Endothelial cell of umbilical vein (primary cell): ENCODE data around the gene TLNRD1. TPM values are rescaled to one million over a fixed set of nuclear protein-coding genes. Genes with fewer than 3 reads are reported as not detected.
A peak's percentile ranks its signal among the peaks of the same experiment; 100 is the strongest.

Source experiments
- BruUV-seq: library from RNA; stranded (reverse); fragments of 400-500 nt; replicated peaks from 2 replicates; lab custom pipeline; 2021; lab: Mats Ljungman, UMichigan
- CTCF ChIA-PET: fragments of 300-600, 350-600 bp; sonication (Branson Sonifier 250); formaldehyde crosslinking; loops from one replicate; lab custom pipeline; 2021; ENCODE audit warnings: antibody characterized with exemption, inconsistent platforms; lab: Charles Lee
- POLR2A ChIA-PET: fragments of 300-600, 350-600 bp; sonication (Branson Sonifier 250); formaldehyde crosslinking; loops from one replicate; lab custom pipeline; 2021; ENCODE audit warnings: antibody characterized with exemption, inconsistent platforms; lab: Charles Lee
- DNase-seq: peaks from one replicate; pipeline ENCODE4 v3.0.0-alpha.2; 2011; ENCODE audit warnings: low read depth, low spot score
- FAIRE-seq: peaks from 2 replicates; lab custom pipeline; 2011; peaks lifted over from hg19 to GRCh38; lab: Jason Lieb, UNC
- H2AFZ ChIP-seq: 2 replicates; pipeline ENCODE4 v1.6.0; 2012; ENCODE audit warnings: low read depth, low read length, control low read depth, inconsistent platforms
- H3K27ac ChIP-seq: 2 replicates; pipeline ENCODE4 v1.5.1; 2011; ENCODE audit warnings: low read depth, mild to moderate bottlenecking, control low read depth, low read length, moderate library complexity; ENCODE audit not compliant: insufficient read depth
- H3K27me3 ChIP-seq, 2 experiments: 2 replicates each; pipeline versions ENCODE4 v1.6.0 to v1.6.1; 2011; ENCODE audit warnings: low read length in 2 of 2, mixed read lengths in 1 of 2; ENCODE audit not compliant: control insufficient read depth in 2 of 2, insufficient read depth in 2 of 2
- H3K36me3 ChIP-seq, 2 experiments: 2 replicates in 1 of 2; 3 replicates in 1 of 2; pipeline ENCODE4 v1.5.1; 2011; ENCODE audit warnings: low read length in 2 of 2, mild to moderate bottlenecking in 1 of 2, moderate library complexity in 1 of 2; ENCODE audit not compliant: control insufficient read depth in 2 of 2, insufficient read depth in 2 of 2; ENCODE audit errors: extremely low read depth in 1 of 2
- H3K4me1 ChIP-seq: 3 replicates; pipeline ENCODE4 v1.5.1; 2011; ENCODE audit warnings: mild to moderate bottlenecking, low read length; ENCODE audit not compliant: control insufficient read depth, insufficient read depth; ENCODE audit errors: extremely low read depth
- H3K4me2 ChIP-seq: 2 replicates; pipeline ENCODE4 v1.6.1; 2011; ENCODE audit warnings: low read length, control low read depth, mixed read lengths; ENCODE audit not compliant: insufficient read depth
- H3K4me3 ChIP-seq, 3 experiments: fragments of 200-600 bp in 1 of 3; sonication (generic), shearing (Covaris generic) in 1 of 3; replicated peaks in 1 of 3; 2 replicates each; pipeline ENCODE4 v1.5.1; 2011 to 2016; ENCODE audit warnings: control low read depth in 3 of 3, low read length in 3 of 3, mild to moderate bottlenecking in 2 of 3, inconsistent platforms in 1 of 3, low read depth in 1 of 3, moderate library complexity in 1 of 3; ENCODE audit not compliant: insufficient read depth in 1 of 3
- H3K79me2 ChIP-seq: 2 replicates; pipeline ENCODE4 v1.6.0; 2012; ENCODE audit warnings: low read length, inconsistent platforms; ENCODE audit not compliant: control insufficient read depth, insufficient read depth
- H3K9ac ChIP-seq: replicated peaks from 2 replicates; pipeline ENCODE3; 2011; ENCODE audit warnings: low read length, control low read depth; ENCODE audit not compliant: insufficient read depth; ENCODE audit errors: extremely low read depth
- H3K9me1 ChIP-seq: replicated peaks from 3 replicates; pipeline ENCODE4 v1.6.0; 2011; ENCODE audit warnings: mild to moderate bottlenecking, low read length; ENCODE audit not compliant: control insufficient read depth, insufficient read depth; ENCODE audit errors: extremely low read depth
- H3K9me3 ChIP-seq: replicated peaks from 2 replicates; pipeline ENCODE4 v1.5.1; 2012; ENCODE audit warnings: low read length, inconsistent platforms; ENCODE audit not compliant: control insufficient read depth, insufficient read depth
- H4K20me1 ChIP-seq: replicated peaks from 2 replicates; pipeline ENCODE3; 2011; ENCODE audit warnings: mild to moderate bottlenecking, low read length; ENCODE audit not compliant: control insufficient read depth, insufficient read depth; ENCODE audit errors: extremely low read depth
- EZH2 ChIP-seq: IDR thresholded peaks from 2 replicates; pipeline ENCODE4 v1.6.1; 2012; ENCODE audit warnings: borderline replicate concordance, low read depth, mild to moderate bottlenecking, moderate library complexity, low read length, inconsistent platforms; ENCODE audit not compliant: severe bottlenecking
- FOS ChIP-seq: IDR thresholded peaks from 2 replicates; pipeline ENCODE4 v1.6.1; 2011; ENCODE audit warnings: mild to moderate bottlenecking, low read length, moderate library complexity, borderline replicate concordance; ENCODE audit not compliant: insufficient read depth
- GATA2 ChIP-seq: IDR thresholded peaks from 2 replicates; pipeline ENCODE4 v1.7.0; 2011; ENCODE audit warnings: low read depth, mild to moderate bottlenecking, moderate library complexity, mixed read lengths, low read length; ENCODE audit not compliant: insufficient read length, insufficient read depth
- JUN ChIP-seq: IDR thresholded peaks from 2 replicates; pipeline ENCODE4 v1.6.1; 2011; ENCODE audit warnings: borderline replicate concordance, low read depth; ENCODE audit not compliant: insufficient read length, insufficient read depth
- MYC ChIP-seq: IDR thresholded peaks from one replicate; pipeline ENCODE4 v1.6.1; 2011; ENCODE audit warnings: mild to moderate bottlenecking, low read depth, low read length
- POLR2A ChIP-seq: IDR thresholded peaks from 2 replicates; pipeline ENCODE4 v1.6.1; 2012; ENCODE audit warnings: low read depth, mild to moderate bottlenecking, control low read depth, low read length
- POLR2AphosphoS5 ChIP-seq: IDR thresholded peaks from 2 replicates; pipeline ENCODE4 v1.6.1; 2012; ENCODE audit warnings: low read depth, mild to moderate bottlenecking, control low read depth, low read length, moderate library complexity; ENCODE audit not compliant: insufficient read depth
- dilution Hi-C: fragments of 300-500 bp; cut with MboI; formaldehyde crosslinking; loops from one replicate; pipeline ENCODE4 v1.15.0; 2019; ENCODE audit warnings: low sequenced_read_pairs; ENCODE audit not compliant: extremely low pct_ligation_motif_present
- intact Hi-C: fragments of 100-400 bp; cut with micrococcal nuclease; formaldehyde crosslinking; loops from one replicate; pipeline ENCODE4 v1.10.0; 2022
- polyA plus RNA-seq, 4 experiments: library from polyadenylated mRNA; depleted of rRNA in 3 of 4; stranded (reverse) in 3 of 4; unstranded in 1 of 4; fragments of >200 nt; gene quantifications; 2 replicates each; pipeline versions ENCODE4 v1.2.1 to v1.2.3, GENCODE V29; 2011 to 2012; ENCODE audit warnings: missing spikeins in 1 of 4
- total RNA-seq: library from RNA; stranded (reverse); gene quantifications from 2 replicates; pipeline ENCODE4 v1.2.3, GENCODE V29; 2021
- TF ChIP-seq, protein P1 (sequence below): IDR thresholded peaks from 2 replicates; pipeline ENCODE4 v1.6.1; 2011; ENCODE audit not compliant: insufficient read depth, insufficient read length
- TF ChIP-seq, protein P2 (sequence below), 2 donors: IDR thresholded peaks; 1 replicate in 1 of 2; 2 replicates in 1 of 2; pipeline ENCODE4 v1.5.1; 2011; ENCODE audit warnings: low read length in 2 of 2, mild to moderate bottlenecking in 2 of 2, moderate library complexity in 2 of 2, control low read depth in 1 of 2, inconsistent platforms in 1 of 2, low read depth in 1 of 2; ENCODE audit not compliant: insufficient read depth in 1 of 2; ENCODE audit errors: extremely low read depth in 1 of 2

Gene TLNRD1
- total and polyA plus RNA-seq, 2 donors (not counting 3 experiments of a cell fraction or from before 2014, with no cell fraction given): 17.8 to 33.0 TPM

DNA sequence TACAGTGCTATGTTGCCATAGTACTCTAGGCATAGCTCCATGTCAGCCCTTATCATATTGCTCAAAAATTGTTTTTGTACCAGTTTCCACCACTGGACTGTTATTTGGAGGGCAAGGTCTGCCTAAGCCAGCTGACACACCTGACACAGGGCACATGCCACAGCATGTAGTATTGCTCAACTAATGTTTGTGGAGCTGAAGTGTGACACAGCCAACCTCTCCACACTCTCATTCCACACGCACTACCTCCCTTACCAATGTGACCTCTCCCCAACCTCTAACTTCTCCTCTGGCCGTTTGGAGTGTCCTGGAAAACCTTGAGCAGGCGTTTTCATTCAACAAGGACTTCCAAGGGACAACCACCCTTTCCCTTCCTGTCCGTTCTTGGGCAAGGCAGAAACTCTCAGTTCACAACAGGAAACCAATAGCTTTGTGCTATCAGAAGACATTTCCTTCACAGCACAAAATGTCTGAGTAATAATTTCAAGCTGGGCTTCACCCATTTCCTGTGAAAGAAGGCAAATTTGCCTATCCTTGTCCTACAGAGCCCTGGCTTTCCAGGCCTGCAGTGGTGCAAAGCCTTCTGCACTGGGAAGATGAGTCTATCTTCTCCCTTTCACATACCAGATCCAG lies 38.4 kb downstream of the TLNRD1 start:
- BruUV-seq: no TSS peak
- H3K36me3 ChIP-seq: no peaks in the 10 kb centered on the region
- no peaks in the 10 kb centered on the region for H3K9me1 ChIP-seq
- H2AFZ ChIP-seq: peak overlapping the region; percentile 61
- TF ChIP-seq JUN: peak; percentile 52
- TF ChIP-seq, protein P1, sequence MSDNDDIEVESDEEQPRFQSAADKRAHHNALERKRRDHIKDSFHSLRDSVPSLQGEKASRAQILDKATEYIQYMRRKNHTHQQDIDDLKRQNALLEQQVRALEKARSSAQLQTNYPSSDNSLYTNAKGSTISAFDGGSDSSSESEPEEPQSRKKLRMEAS: no peak
- no peak for TF ChIP-seq MYC
- TF ChIP-seq EZH2: no peak
- peak; percentile 63 for TF ChIP-seq POLR2AphosphoS5
- TF ChIP-seq, protein P2, sequence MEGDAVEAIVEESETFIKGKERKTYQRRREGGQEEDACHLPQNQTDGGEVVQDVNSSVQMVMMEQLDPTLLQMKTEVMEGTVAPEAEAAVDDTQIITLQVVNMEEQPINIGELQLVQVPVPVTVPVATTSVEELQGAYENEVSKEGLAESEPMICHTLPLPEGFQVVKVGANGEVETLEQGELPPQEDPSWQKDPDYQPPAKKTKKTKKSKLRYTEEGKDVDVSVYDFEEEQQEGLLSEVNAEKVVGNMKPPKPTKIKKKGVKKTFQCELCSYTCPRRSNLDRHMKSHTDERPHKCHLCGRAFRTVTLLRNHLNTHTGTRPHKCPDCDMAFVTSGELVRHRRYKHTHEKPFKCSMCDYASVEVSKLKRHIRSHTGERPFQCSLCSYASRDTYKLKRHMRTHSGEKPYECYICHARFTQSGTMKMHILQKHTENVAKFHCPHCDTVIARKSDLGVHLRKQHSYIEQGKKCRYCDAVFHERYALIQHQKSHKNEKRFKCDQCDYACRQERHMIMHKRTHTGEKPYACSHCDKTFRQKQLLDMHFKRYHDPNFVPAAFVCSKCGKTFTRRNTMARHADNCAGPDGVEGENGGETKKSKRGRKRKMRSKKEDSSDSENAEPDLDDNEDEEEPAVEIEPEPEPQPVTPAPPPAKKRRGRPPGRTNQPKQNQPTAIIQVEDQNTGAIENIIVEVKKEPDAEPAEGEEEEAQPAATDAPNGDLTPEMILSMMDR (IDR thresholded peaks at IDR 0.05; ENCODE audit: extremely low read depth in 1 of 2, insufficient read depth in 1 of 2, low read depth in 1 of 2, low read length in 2 of 2): no peak
- peak; percentile 81 for TF ChIP-seq GATA2
- TF ChIP-seq FOS: peak; percentile 72
- peak; percentile 31 for TF ChIP-seq POLR2A
- CTCF ChIA-PET: interaction anchor here (0.8 to 2.1 kb wide), 11 partner anchors 9 to 227 kb away, joined by 3 to 12 read pairs (median 4); no protein-coding TSS in a partner anchor
- no peaks in the 10 kb centered on the region for H3K27me3 ChIP-seq
- dilution Hi-C loops: no loop called here
- H3K9ac ChIP-seq: peak overlapping the region; percentile 14
- H3K4me2 ChIP-seq: peak overlapping the region; percentile 59
- no peaks in the 10 kb centered on the region for H4K20me1 ChIP-seq
- no peaks in the 10 kb centered on the region for H3K9me3 ChIP-seq
- FAIRE-seq: peak; percentile 94
- H3K4me1 ChIP-seq: peaks cover 22% of the 10 kb centered on the region
- POLR2A ChIA-PET: interaction anchor here (1.0 to 1.4 kb wide), 2 partner anchors 37 to 39 kb away, joined by 3 read pairs; partner anchors contain the start of gene TLNRD1
- intact Hi-C loops: loop anchor here (1.0 kb wide), 6 partner anchors 10 to 53 kb away; partner anchors contain the start of gene TLNRD1
- no peaks in the 10 kb centered on the region for H3K79me2 ChIP-seq
- peak; percentile 87 for DNase-seq
- H3K27ac ChIP-seq: peak overlapping the region; percentile 76
- no peak overlapping the region for H3K4me3 ChIP-seq
